Endothelial cell of umbilical vein (primary cell): ENCODE results near the gene TSEN54. TPM values are rescaled to one million over a fixed set of nuclear protein-coding genes. Genes with fewer than 3 reads are reported as not detected.

Source experiments
- BruUV-seq: library from RNA; stranded (reverse); fragments of 400-500 nt; replicated peaks from 2 replicates; lab custom pipeline; 2021; lab: Mats Ljungman, UMichigan
- CTCF ChIA-PET: fragments of 300-600, 350-600 bp; sonication (Branson Sonifier 250); formaldehyde crosslinking; loops from one replicate; lab custom pipeline; 2021; ENCODE audit warnings: antibody characterized with exemption, inconsistent platforms; lab: Charles Lee
- POLR2A ChIA-PET: fragments of 300-600, 350-600 bp; sonication (Branson Sonifier 250); formaldehyde crosslinking; loops from one replicate; lab custom pipeline; 2021; ENCODE audit warnings: antibody characterized with exemption, inconsistent platforms; lab: Charles Lee
- DNase-seq: peaks from one replicate; pipeline ENCODE4 v3.0.0-alpha.2; 2011; ENCODE audit warnings: low read depth, low spot score
- FAIRE-seq: peaks from 2 replicates; lab custom pipeline; 2011; peaks lifted over from hg19 to GRCh38; lab: Jason Lieb, UNC
- H2AFZ ChIP-seq: 2 replicates; pipeline ENCODE4 v1.6.0; 2012; ENCODE audit warnings: low read depth, low read length, control low read depth, inconsistent platforms
- H3K27ac ChIP-seq: 2 replicates; pipeline ENCODE4 v1.5.1; 2011; ENCODE audit warnings: low read depth, mild to moderate bottlenecking, control low read depth, low read length, moderate library complexity; ENCODE audit not compliant: insufficient read depth
- H3K27me3 ChIP-seq, 2 experiments: 2 replicates each; pipeline versions ENCODE4 v1.6.0 to v1.6.1; 2011; ENCODE audit warnings: low read length in 2 of 2, mixed read lengths in 1 of 2; ENCODE audit not compliant: control insufficient read depth in 2 of 2, insufficient read depth in 2 of 2
- H3K36me3 ChIP-seq, 2 experiments: 2 replicates in 1 of 2; 3 replicates in 1 of 2; pipeline ENCODE4 v1.5.1; 2011; ENCODE audit warnings: low read length in 2 of 2, mild to moderate bottlenecking in 1 of 2, moderate library complexity in 1 of 2; ENCODE audit not compliant: control insufficient read depth in 2 of 2, insufficient read depth in 2 of 2; ENCODE audit errors: extremely low read depth in 1 of 2
- H3K4me1 ChIP-seq: 3 replicates; pipeline ENCODE4 v1.5.1; 2011; ENCODE audit warnings: mild to moderate bottlenecking, low read length; ENCODE audit not compliant: control insufficient read depth, insufficient read depth; ENCODE audit errors: extremely low read depth
- H3K4me2 ChIP-seq: 2 replicates; pipeline ENCODE4 v1.6.1; 2011; ENCODE audit warnings: low read length, control low read depth, mixed read lengths; ENCODE audit not compliant: insufficient read depth
- H3K4me3 ChIP-seq, 3 experiments: fragments of 200-600 bp in 1 of 3; sonication (generic), shearing (Covaris generic) in 1 of 3; replicated peaks in 1 of 3; 2 replicates each; pipeline ENCODE4 v1.5.1; 2011 to 2016; ENCODE audit warnings: control low read depth in 3 of 3, low read length in 3 of 3, mild to moderate bottlenecking in 2 of 3, inconsistent platforms in 1 of 3, low read depth in 1 of 3, moderate library complexity in 1 of 3; ENCODE audit not compliant: insufficient read depth in 1 of 3
- H3K79me2 ChIP-seq: 2 replicates; pipeline ENCODE4 v1.6.0; 2012; ENCODE audit warnings: low read length, inconsistent platforms; ENCODE audit not compliant: control insufficient read depth, insufficient read depth
- H3K9ac ChIP-seq: replicated peaks from 2 replicates; pipeline ENCODE3; 2011; ENCODE audit warnings: low read length, control low read depth; ENCODE audit not compliant: insufficient read depth; ENCODE audit errors: extremely low read depth
- H3K9me1 ChIP-seq: replicated peaks from 3 replicates; pipeline ENCODE4 v1.6.0; 2011; ENCODE audit warnings: mild to moderate bottlenecking, low read length; ENCODE audit not compliant: control insufficient read depth, insufficient read depth; ENCODE audit errors: extremely low read depth
- H3K9me3 ChIP-seq: replicated peaks from 2 replicates; pipeline ENCODE4 v1.5.1; 2012; ENCODE audit warnings: low read length, inconsistent platforms; ENCODE audit not compliant: control insufficient read depth, insufficient read depth
- H4K20me1 ChIP-seq: replicated peaks from 2 replicates; pipeline ENCODE3; 2011; ENCODE audit warnings: mild to moderate bottlenecking, low read length; ENCODE audit not compliant: control insufficient read depth, insufficient read depth; ENCODE audit errors: extremely low read depth
- CTCF ChIP-seq, 2 donors: IDR thresholded peaks; 1 replicate in 1 of 2; 2 replicates in 1 of 2; pipeline ENCODE4 v1.5.1; 2011; ENCODE audit warnings: low read length in 2 of 2, mild to moderate bottlenecking in 2 of 2, moderate library complexity in 2 of 2, control low read depth in 1 of 2, inconsistent platforms in 1 of 2, low read depth in 1 of 2; ENCODE audit not compliant: insufficient read depth in 1 of 2; ENCODE audit errors: extremely low read depth in 1 of 2
- EZH2 ChIP-seq: IDR thresholded peaks from 2 replicates; pipeline ENCODE4 v1.6.1; 2012; ENCODE audit warnings: borderline replicate concordance, low read depth, mild to moderate bottlenecking, moderate library complexity, low read length, inconsistent platforms; ENCODE audit not compliant: severe bottlenecking
- FOS ChIP-seq: IDR thresholded peaks from 2 replicates; pipeline ENCODE4 v1.6.1; 2011; ENCODE audit warnings: mild to moderate bottlenecking, low read length, moderate library complexity, borderline replicate concordance; ENCODE audit not compliant: insufficient read depth
- GATA2 ChIP-seq: IDR thresholded peaks from 2 replicates; pipeline ENCODE4 v1.7.0; 2011; ENCODE audit warnings: low read depth, mild to moderate bottlenecking, moderate library complexity, mixed read lengths, low read length; ENCODE audit not compliant: insufficient read length, insufficient read depth
- JUN ChIP-seq: IDR thresholded peaks from 2 replicates; pipeline ENCODE4 v1.6.1; 2011; ENCODE audit warnings: borderline replicate concordance, low read depth; ENCODE audit not compliant: insufficient read length, insufficient read depth
- MAX ChIP-seq: IDR thresholded peaks from 2 replicates; pipeline ENCODE4 v1.6.1; 2011; ENCODE audit not compliant: insufficient read depth, insufficient read length
- MYC ChIP-seq: IDR thresholded peaks from one replicate; pipeline ENCODE4 v1.6.1; 2011; ENCODE audit warnings: mild to moderate bottlenecking, low read depth, low read length
- POLR2A ChIP-seq: IDR thresholded peaks from 2 replicates; pipeline ENCODE4 v1.6.1; 2012; ENCODE audit warnings: low read depth, mild to moderate bottlenecking, control low read depth, low read length
- POLR2AphosphoS5 ChIP-seq: IDR thresholded peaks from 2 replicates; pipeline ENCODE4 v1.6.1; 2012; ENCODE audit warnings: low read depth, mild to moderate bottlenecking, control low read depth, low read length, moderate library complexity; ENCODE audit not compliant: insufficient read depth
- dilution Hi-C: fragments of 300-500 bp; cut with MboI; formaldehyde crosslinking; loops from one replicate; pipeline ENCODE4 v1.15.0; 2019; ENCODE audit warnings: low sequenced_read_pairs; ENCODE audit not compliant: extremely low pct_ligation_motif_present
- intact Hi-C: fragments of 100-400 bp; cut with micrococcal nuclease; formaldehyde crosslinking; loops from one replicate; pipeline ENCODE4 v1.10.0; 2022
- polyA plus RNA-seq, 4 experiments: library from polyadenylated mRNA; depleted of rRNA in 3 of 4; stranded (reverse) in 3 of 4; unstranded in 1 of 4; fragments of >200 nt; gene quantifications; 2 replicates each; pipeline versions ENCODE4 v1.2.1 to v1.2.3, GENCODE V29; 2011 to 2012; ENCODE audit warnings: missing spikeins in 1 of 4
- total RNA-seq: library from RNA; stranded (reverse); gene quantifications from 2 replicates; pipeline ENCODE4 v1.2.3, GENCODE V29; 2021

Gene TSEN54
- total and polyA plus RNA-seq, 2 donors (not counting 3 experiments of a cell fraction or from before 2014, with no cell fraction given): 22.3 to 26.3 TPM

- Histone ChIP-seq H3K4me3 (no peak overlapping the region), H3K4me1 (no peaks in the 10 kb centered on the region), H3K9me1 (no peaks in the 10 kb centered on the region), H4K20me1 (no peaks in the 10 kb centered on the region), H3K27me3 (no peaks in the 10 kb centered on the region), H3K36me3 (no peaks in the 10 kb centered on the region), H2AFZ (no peak overlapping the region), H3K9me3 (no peaks in the 10 kb centered on the region), H3K9ac (no peak overlapping the region), H3K27ac (no peak overlapping the region), H3K79me2 (no peaks in the 10 kb centered on the region), H3K4me2 (no peak overlapping the region)
- no TSS peak for BruUV-seq
- DNase-seq (no peak), FAIRE-seq (no peak)
- dilution Hi-C loops: no loop called here
- intact Hi-C loops: no loop called here
- ChIA-PET CTCF (no interaction called here), POLR2A (no interaction called here)
- TF ChIP-seq MAX (no peak), GATA2 (no peak), POLR2A (no peak), POLR2AphosphoS5 (no peak), CTCF (IDR thresholded peaks at IDR 0.05; ENCODE audit: extremely low read depth in 1 of 2, insufficient read depth in 1 of 2, low read depth in 1 of 2, low read length in 2 of 2) (no peak), FOS (no peak), EZH2 (no peak), MYC (no peak), JUN (no peak)
Observed at GRCh38 chr17:75559958-75560533, 43.7 kb downstream of the TSEN54 start.
